ENCODE data around the gene RXYLT1.

- TF ChIP-seq CTCF (IDR thresholded peaks at IDR 0.05; ENCODE audit: insufficient read depth, low read length, poor library complexity, severe bottlenecking): no peak
- no peak for TF ChIP-seq EZH2phosphoT487 (conservative IDR thresholded peaks at IDR 0.05; ENCODE audit: low read length)
Measured at GRCh38 chr12:63764481-63764880, 15.2 kb upstream of the RXYLT1 start.
